ENCODE measurements around the gene RASAL2.

Gene RASAL2

DNA sequence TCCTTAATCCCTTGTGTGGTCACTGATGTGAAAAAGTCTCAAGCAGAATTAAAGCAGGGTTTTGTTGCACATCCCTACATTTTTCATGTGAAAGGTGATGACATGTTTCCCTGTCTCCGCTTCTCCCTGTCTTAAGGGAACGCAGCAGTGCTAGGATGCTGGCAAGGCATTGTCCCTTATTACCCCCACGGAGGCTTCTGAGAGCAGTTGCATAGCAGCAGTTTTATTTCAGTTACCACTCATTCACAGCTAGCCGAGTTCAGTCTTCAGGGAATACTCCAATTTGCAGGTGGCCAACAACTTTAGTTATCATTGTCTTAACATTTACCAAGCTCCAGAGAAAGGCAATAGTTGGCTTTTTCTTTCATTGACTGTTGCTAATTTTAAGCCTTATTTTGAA lies 313.8 kb downstream of the RASAL2 start:
- DNase-seq = no peak

DNA sequence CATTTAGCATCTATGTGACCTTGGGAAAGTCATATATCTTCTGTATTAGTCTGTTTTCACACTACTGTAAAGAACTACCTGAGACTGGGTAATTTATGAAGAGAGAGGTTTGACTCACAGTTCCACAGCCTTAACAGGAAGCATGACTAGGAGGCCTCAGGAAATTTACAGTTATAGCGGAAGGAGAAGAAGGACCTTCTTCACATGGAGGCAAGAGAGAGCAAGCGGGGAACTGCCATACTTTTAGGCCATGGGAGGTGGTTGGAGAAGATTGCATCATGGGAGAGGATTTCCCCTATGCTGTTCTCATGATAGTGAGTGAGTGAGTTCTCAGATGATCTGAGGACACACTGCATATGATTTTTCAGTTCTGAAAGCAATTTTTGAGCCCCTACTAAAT lies 315.0 kb downstream of the RASAL2 start:
- no peak for DNase-seq

DNA sequence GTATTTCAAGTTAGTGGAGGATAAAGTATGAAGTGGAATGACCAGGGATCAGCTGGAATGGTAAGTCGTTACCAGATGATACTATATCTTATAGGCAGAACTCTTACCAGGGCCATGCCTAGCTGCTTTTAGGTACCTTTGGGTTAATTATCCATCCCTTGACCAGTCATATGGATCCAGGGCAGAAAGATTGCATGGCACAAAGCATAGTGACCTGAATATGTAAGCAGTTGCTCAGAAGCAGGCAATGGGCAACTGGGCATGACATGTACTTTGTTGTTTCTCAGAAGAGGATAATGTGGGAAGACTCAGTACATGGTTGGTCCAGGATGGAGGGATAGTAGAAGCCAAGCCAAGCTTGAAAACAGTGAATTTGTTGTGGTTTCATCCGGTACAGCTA lies 315.6 kb downstream of the RASAL2 start:
- DNase-seq = no peak

DNA sequence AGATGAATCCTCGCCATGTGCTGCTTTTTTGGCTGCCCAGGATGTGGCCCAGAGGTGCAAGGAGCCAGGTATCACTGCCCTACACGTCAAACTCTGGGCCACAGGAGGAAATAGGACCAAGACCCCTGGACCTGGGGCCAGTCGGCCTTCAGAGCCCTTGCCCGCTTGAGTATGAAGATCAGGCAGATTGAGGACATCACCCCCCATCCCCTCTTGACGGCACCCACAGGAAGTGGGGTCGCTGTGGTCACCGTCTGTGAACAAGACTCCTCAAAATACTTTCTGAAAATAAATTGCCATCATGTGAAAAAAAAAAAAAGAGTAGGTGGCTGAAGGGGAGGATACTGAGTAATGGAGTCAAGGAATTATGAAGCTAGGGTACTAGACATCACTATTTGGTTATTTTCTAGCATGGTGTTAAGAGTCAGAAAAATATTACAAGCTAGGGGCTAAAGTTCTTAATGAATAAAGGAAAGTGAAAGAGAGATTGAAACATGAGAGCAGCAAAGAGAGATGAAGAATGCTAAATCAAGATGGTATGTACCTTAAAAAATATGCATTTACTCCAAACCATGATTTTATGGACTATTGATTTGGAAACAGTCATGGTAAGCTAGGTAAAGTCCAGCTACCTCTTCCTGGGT lies 318.0 kb downstream of the RASAL2 start:
- DNase-seq = no peak

DNA sequence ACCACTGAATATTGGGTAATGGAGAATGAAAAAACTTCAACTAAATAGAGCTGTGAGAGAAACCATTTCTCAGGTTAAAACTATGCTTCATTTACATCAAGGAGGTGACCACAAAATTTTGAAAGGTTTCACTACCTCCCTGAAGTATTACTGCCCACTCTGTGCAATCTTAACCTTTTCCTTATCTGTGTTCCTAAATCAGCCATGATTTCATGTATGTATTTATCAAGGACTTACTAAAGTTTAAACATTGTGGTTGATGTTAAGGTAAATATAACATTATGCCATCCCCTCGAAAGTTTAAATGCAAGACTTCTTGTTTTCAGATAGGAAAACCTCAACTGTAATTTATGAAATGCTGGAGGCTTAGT lies 318.5 kb downstream of the RASAL2 start:
- no peak for DNase-seq

DNA sequence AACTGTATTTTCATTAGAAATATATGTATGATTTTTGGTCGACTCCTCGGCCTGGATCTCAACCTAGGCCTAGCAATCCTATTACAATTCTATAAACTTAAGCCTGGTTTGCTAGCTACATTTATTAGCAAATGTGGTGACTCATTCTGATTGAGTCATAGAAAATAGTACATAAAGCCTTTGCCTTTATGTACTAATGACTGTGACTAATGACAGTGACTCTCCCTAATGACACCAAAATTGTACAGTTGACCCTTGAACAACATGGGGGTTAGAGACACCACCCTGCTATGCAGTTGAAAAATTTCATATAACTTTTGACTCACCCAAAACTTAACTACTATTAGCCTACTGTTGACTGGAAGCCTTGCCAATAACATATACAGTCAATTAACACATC lies 324.0 kb downstream of the RASAL2 start:
- no peak for DNase-seq

DNA sequence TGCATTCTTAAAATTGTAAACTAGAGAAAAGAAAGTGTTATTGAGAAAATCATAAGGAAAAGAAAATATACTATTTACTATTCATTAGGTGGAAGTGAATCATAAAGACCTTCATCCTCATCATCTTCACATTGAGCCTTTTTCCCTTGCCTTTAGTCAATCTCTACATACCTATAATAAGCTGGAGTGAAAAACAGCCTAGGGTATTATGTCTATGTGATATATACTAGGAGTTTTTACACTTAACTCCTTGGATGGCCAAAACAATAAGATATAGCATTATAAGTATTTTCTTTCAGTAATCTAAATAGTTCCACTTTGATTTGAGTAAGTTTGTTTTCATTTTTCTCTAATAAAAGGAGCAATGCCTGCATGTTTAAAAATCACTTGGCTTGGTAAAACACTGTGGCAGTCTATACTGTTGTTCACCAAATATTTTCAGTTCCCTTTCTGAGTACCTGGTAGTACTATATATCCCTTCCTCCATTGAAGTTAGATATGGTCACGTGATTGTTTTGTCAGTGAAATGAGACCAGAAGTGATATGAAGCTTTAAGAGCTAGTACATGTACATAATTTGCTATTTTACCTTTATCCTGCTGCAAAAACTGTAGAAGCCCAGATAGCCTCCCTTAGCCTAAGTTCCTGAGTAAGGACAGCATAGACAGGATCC lies 324.5 kb downstream of the RASAL2 start:
- no peak for DNase-seq

DNA sequence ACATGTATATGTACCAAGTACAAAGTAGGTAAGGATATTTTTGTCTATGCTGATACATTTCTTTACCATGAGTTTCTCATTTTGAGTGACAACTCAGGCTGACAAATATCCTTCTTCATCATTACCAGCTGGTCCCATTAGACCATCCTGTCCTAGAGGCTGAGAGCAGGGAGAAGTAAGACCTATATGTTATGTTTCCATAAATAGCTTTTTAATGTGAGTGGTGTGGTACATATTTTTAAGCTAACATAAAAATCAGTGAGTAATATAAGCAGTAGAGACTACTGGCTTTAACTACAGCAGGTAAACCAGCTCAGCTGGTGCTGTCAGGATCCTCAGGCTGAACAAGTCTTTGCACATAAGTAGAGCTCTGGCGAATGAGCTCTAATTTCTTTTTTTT lies 340.5 kb downstream of the RASAL2 start:
- DNase-seq = no peak

DNA sequence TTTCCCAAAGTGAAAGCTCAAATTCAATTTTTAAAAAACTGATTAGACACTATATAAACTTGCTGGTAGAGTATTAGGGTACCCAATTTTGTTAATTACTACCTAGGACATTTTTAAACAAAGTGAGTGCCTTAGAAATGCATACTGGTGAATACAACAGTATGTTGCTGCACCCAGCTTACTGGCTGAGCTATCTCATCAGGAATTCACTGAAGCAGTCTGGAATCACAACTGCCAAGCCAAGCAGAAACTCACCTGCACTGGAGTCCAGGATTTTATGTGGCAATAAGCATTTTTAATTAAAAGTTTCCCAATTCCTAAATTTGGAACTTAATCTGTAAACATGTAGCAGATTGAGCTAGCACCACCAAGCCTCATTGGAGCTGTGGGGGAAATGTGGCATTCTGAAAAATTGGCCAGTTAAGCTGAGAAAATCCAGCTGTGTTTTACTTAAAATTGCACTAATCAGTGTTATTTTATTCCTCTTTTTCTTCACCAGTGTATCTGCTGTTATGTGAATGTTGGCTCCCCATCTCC lies 341.1 kb downstream of the RASAL2 start:
- no peak for DNase-seq

DNA sequence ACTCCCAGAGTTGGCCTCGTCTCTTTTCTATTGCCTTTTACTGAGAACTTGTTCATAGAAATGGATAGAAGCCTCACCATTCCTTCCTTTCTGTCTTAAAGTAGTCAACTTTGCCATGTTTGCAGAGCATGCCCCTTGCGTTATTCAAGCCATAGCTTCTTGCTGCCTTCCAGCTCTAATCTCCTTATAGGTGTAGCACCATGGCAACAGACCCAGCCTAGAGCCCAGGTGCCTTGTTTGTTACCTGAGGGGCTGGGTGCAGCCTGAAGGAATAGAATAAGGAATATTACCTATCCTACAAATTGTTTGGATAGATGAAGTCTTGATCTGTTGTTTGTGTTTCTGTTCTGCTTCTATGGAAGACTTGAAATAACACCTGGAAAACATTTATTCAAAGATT lies 343.0 kb downstream of the RASAL2 start:
- no peak for DNase-seq

DNA sequence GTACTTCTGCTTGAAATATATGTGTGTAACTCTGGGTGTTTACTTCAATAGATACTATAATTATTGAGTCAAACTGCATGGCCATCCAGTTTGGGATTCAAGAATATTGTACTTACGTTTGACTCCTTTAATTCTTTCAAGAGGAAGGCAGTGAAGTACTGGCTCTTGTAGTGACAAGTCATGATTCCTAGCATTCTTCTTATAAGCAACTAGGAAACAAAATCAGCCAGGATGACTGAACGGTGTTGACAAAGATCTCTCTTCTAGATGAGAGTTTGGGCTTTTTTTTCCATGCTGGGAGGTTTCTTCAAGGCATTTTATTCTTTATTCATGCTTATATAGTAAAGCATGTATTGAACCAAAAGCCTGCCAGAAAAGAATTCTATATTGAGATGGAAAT lies 344.5 kb downstream of the RASAL2 start:
- DNase-seq = no peak

DNA sequence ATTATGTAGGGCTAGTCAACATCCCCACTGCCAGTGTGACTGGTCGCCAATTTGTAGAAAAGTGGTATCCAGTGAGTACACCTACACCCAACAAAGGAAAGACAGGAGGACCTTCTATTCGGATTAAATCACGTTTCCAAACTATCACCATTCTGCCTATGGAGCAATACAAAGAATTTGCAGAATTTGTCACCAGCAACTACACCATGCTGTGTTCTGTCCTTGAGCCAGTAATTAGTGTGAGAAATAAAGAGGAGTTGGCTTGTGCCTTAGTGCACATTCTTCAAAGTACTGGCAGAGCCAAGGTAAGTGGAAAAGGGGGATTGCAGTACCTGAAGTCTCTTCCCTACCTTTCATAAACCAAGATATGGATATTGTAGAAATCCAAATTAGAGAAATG lies 349.0 kb downstream of the RASAL2 start:
- no peak for DNase-seq

DNA sequence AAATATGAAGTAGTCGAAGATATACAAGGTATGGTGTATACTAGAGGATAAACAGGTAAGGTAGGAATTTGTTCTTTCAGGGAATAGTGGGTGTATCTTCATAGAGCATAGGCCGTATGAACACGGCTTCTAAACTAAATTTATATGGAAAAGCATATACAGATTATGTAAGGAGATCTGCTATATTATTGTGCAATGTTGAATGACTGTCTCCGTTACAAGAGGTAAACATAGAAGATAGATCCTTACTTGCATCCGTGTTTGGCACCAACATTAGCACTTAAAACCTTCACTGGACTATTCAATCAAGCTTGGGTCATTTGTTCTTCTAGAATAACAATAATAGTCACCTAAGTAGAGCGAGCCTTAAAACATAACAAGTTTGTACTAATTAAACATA lies 357.0 kb downstream of the RASAL2 start:
- no peak for DNase-seq

DNA sequence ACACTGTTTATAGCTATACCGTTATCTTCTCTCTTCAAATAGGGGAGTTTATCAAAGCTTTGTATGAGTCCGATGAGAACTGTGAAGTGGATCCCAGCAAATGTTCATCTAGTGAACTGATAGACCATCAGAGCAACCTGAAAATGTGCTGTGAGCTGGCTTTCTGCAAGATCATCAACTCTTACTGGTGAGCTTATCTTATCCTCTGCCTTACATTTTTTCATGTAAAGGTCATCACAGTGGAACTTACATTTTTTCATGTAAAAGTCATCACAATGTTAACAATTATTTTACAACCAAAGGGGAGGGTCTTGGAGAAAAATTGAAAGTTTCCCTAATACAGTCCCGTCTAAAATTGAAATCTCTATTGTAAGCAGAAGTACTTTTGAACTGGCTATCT lies 357.6 kb downstream of the RASAL2 start:
- no peak for DNase-seq

DNA sequence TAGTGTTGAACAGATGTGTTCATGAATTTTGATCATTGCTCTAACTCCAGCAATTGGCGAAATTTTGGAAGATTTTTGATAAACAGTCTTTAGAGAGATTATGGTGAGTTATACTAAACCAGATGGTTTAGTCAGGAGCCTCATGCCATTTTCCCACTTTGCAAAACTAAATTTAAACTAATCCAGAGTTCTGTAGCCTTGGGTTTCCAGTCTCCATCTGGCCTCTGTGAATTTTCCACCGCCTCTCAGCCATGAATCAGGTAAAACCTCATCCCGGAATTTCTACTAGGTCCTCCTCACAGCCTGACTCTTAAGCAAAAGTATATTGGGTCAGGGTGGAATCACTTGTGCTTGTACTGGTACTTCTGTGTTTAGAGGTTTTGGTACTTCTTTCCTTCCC lies 358.1 kb downstream of the RASAL2 start:
- DNase-seq = no peak

DNA sequence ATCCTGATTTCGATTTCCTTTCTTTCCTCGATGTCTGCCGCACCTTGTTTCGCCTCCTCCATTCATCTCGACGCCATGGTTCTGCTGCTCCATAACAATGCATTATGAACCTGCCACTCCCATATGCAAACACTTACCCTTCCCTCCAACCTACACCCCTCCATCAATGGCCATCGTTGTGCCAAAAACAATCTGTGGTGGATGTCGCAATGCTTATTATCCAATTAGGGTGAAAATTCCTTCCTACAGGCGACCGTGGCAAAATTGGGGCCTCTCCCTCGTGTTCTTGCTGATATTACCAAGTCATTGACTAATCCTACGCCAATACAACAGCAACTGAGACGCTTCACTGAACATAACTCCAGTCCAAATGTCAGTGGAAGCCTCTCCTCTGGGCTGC lies 362.6 kb downstream of the RASAL2 start:
- no peak for DNase-seq

DNA sequence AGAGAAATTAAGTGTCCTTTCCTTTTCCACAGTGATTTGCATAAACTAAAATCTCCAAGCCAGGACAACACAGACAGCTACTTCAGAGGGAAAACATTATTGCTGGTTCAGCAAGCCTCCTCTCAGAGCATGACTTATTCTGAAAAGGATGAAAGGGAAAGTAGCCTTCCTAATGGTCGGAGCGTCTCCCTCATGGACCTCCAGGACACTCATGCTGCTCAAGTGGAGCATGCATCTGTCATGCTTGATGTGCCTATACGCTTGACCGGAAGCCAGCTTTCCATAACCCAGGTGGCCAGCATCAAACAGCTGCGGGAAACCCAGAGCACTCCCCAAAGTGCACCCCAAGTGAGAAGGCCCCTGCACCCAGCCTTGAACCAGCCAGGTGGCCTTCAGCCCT lies 363.7 kb downstream of the RASAL2 start:
- DNase-seq = no peak

DNA sequence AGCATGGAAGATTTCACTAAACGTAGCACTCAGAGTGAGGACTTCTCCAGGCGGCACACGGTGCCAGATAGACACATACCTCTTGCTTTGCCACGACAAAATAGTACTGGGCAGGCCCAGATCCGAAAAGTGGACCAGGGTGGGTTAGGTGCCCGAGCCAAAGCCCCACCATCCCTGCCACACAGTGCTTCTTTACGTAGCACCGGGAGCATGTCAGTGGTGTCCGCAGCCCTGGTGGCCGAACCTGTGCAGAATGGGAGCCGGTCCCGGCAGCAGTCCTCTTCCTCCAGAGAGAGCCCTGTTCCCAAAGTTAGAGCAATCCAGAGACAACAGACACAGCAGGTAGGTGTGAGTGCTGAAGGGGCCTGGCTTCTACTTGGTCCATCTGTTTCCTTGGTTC lies 364.3 kb downstream of the RASAL2 start:
- DNase-seq = no peak

DNA sequence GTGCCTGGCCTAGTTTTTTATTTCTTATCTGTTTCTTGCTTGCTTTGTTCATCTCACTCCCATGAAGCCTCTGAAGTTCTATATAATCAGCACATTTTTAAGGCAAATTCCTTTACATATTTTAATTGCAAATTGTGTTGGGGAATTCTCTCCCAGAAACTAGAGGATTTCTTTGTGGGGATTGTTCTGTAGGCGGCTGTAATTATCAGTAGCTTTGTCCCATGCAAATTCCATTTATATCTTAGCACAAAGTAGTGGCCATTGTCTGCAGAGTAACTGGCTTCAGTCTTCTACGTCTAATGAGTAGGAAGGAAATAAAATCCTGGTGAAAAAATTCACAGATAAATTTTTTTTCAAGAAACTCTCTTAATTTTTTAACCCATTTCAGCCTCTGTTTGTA lies 367.2 kb downstream of the RASAL2 start:
- no peak for DNase-seq

DNA sequence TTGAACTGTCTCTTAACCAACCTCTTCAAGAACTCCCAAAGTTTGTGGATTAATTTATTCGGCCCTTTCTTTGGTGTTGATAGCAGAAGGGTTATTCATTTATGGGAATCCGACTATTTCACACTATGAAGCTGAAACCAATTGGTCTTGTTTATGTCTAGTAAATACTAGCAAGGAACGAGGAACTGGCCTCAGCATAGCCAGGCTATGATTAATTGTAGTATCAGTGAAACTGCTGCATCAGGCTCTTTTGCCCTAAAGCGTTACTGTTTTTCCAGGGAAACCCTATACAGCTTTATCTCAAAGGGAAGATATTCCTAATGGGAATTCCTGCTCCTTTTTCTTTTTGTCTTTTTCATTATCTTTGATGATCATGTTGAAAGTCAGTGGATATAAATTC lies 367.8 kb downstream of the RASAL2 start:
- DNase-seq = no peak

DNA sequence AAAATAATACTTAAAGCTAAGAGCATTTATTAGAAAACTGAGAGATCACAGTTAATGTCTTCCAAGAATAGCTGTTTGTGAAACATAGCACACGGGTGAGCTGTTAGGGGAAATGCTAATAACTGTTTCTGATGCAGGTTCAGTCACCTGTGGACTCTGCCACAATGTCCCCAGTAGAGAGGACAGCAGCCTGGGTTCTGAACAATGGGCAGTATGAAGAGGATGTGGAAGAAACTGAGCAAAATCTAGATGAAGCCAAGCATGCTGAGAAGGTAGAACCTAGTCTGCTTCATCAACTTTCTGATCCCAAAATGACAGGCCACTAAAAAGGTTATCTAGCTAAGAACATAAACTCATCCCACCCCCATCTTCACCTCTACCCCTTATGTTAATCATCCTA lies 370.2 kb downstream of the RASAL2 start:
- DNase-seq = no peak

DNA sequence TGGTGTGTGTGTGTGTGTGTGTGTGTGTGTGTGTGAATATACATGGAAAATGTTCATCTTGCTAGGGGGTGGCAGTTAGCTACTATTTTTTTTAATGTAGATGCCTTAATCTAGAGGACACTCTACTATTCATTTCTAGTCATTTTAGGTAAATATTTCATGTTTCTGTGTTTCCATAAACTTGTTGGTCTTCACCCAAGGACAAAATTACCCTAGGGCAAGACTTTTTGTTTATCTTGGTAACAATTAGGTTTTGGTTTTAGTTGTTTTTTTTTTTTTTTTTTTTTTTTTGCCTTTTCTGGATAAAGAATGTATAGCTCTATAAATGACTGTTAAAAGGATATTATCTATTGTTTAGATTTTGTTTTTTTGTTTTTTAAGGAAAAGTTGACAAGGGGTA lies 370.7 kb downstream of the RASAL2 start:
- DNase-seq = no peak

DNA sequence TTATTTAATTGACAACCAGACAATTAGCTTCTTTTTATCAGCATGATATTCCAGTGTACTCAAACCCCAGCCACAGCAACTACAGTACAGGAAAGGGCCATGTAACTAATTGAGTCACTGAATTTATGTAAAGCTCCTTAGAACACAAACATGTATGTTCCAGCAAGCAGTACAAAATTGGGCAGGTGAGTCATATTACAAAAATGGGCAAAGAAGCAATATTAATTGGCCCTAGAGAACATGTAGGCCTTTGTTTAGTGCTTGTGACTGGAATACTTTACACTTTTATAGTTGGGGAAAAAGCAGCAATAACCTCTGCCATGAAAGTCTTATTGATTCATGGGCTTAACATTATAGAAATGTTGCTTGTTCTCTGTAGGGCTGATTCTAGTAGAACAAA lies 371.1 kb downstream of the RASAL2 start:
- DNase-seq = no peak

DNA sequence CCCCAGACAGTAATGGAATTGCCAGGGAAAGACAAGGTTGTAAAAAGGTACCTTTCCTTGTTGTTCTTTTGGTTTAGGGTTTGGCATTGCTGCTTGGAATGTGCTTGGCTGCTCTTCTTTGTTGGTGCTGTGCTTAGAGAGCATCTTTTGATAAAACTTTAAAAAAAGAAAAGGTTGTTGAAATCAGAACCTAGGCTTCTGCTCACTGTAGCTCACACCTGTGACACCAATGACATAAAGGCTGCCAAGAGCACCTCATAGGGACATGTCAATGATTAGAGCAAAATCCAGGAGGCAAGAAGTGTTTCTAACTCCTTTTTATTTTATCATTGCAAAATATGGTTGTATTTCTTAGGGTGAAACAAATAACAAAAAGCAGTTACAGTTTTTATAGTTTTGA lies 373.9 kb downstream of the RASAL2 start:
- no peak for DNase-seq

DNA sequence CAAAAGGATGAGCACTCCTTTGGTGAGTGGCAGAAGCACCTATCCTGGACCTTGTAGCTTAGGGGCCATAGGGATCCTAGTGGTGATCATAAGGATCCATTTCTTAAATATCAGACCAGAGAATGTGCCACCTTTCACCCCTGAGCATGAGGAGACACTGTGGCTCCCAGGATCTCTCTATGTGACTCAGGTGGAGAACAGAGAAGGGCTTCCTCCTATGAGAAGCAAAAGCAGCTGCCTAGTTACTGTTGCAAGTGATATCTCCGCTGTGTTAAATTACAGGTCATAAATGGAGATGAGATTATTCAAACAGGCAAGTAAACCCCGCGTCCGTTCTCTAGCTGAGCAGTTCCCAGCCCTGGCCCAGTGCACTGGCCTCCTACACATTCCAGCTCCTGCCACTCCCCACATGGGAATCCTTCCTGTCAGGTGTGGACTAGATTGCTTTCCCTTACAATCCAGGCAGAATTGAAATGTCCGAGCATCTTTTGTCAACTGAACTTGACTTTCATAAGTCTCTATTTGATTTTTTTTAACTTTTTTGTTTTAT lies 376.6 kb downstream of the RASAL2 start:
- DNase-seq = no peak

Data from activated CD8-positive, alpha-beta memory T cell treated with anti-CD3 and anti-CD28 coated beads for 24 hours (primary cell).